T-helper 1 cell treated with Interleukin-12 subunit alpha and Interleukin-12 subunit beta and Interleukin-4 antibody, amounts not matched to agents 30 μg/mL and 1 μg/mL, for 36 hours (primary cell): ENCODE measurements around the gene DPH3.
A peak's percentile ranks its signal among the peaks of the same experiment; 100 is the strongest.

Experiments used
- H3K27ac Mint-ChIP-seq: one replicate; pipeline ENCODE4 v1.8.0; 2021; ENCODE audit warnings: mild to moderate bottlenecking, mixed read lengths
- H3K27me3 Mint-ChIP-seq: one replicate; pipeline ENCODE4 v1.8.0; 2021; ENCODE audit warnings: low read depth, mixed read lengths
- H3K36me3 Mint-ChIP-seq: one replicate; pipeline ENCODE4 v1.8.0; 2021; ENCODE audit warnings: low read depth, mixed read lengths
- H3K4me1 Mint-ChIP-seq: one replicate; pipeline ENCODE4 v1.8.0; 2021; ENCODE audit warnings: low read depth, mixed read lengths
- H3K4me3 Mint-ChIP-seq: one replicate; pipeline ENCODE4 v1.8.0; 2021; ENCODE audit warnings: mild to moderate bottlenecking, moderate library complexity, mixed read lengths
- H3K9me3 Mint-ChIP-seq: one replicate; pipeline ENCODE4 v1.8.0; 2021; ENCODE audit warnings: mixed read lengths

Gene DPH3

DNA sequence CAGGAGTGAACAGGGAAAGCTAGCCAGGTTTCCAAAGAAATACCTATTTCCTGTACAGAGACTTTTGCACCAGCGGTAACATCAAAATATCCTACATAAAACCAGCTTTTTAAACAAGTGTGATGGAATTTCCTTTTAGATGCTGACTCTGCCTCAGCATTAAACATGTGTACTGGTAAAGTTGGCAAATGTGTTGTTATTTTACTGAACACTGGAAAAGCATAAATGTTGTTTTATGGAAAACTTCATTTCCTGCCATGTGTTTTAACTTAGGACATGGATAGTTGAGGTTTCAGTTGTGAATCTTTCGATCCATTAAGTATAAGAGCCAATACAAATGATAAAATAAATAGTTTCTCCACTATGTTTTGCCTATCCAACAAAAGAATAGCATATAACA, 15.9 kb upstream of the DPH3 start:
- peaks cover 19% of the 10 kb centered on the region for H3K36me3 Mint-ChIP-seq
- peaks cover 16% of the 10 kb centered on the region for H3K4me1 Mint-ChIP-seq
- H3K27ac Mint-ChIP-seq = no peak overlapping the region
- no peaks in the 10 kb centered on the region for H3K27me3 Mint-ChIP-seq
- H3K9me3 Mint-ChIP-seq = no peaks in the 10 kb centered on the region
- H3K4me3 Mint-ChIP-seq = no peak overlapping the region

DNA sequence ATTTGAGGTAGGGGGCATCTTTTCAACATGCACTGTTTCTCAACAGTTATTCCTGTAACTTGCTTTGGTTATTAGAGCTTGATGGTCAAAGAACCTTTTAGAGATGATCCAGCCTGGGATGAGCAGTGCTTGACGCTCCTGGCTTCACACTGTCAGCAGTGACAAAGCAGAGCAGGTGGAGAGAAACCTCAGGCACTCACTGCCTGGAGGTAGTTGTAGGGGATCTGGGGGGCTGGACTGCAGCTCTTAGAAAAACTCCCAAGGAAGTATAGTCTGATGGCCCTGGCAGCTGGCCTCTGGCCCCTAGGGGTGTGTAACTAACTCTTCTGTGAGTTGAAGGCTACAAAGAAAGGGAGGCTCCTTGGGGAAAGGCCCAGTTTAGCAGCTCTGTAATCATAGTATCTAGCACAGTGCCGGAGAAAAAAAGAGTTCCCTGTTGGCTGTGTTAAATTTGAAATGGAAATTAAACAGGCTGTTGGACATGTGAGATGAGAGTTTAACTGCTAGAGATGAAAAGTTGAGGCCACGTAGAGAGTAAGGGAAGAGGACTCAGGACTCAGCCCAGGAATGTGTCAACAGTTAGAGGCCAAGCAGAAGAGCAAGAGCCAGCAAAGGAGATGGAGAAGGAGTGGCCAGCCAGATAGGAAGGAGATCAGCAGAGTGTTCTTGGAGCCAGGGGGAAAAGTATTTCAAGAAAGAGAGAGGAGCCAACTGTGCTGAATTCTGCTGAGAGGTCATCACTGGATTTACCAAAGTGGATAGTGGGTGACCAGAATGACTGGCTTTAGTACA, 14.5 kb upstream of the DPH3 start:
- Mint-ChIP-seq H3K4me1 (peaks cover 5% of the 10 kb centered on the region), H3K27ac (no peak overlapping the region), H3K36me3 (peaks cover 21% of the 10 kb centered on the region), H3K4me3 (no peak overlapping the region), H3K27me3 (no peaks in the 10 kb centered on the region), H3K9me3 (no peaks in the 10 kb centered on the region)

DNA sequence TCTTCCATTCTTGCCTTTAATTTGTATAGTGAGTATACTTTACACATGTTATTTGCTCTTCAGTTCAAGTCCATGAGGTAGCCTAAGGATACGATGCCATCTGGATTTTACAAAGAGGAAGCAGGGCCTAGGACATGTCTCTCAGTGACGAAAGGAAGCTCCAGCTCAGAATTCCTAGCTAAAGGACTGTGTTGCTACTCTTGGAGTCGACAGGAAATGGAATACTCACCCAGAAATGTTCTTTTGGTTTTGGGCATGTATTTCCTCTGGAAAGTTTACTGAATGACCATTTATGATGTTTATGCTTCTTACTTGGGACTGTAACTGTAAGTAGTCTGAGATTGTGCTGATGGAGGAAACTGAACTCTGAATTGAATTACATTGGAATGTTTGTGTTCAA, 12.7 kb upstream of the DPH3 start:
- H3K27me3 Mint-ChIP-seq = no peaks in the 10 kb centered on the region
- no peaks in the 10 kb centered on the region for H3K4me1 Mint-ChIP-seq
- H3K4me3 Mint-ChIP-seq = no peak overlapping the region
- H3K9me3 Mint-ChIP-seq = no peaks in the 10 kb centered on the region
- H3K27ac Mint-ChIP-seq = no peak overlapping the region
- peaks cover 9% of the 10 kb centered on the region for H3K36me3 Mint-ChIP-seq

DNA sequence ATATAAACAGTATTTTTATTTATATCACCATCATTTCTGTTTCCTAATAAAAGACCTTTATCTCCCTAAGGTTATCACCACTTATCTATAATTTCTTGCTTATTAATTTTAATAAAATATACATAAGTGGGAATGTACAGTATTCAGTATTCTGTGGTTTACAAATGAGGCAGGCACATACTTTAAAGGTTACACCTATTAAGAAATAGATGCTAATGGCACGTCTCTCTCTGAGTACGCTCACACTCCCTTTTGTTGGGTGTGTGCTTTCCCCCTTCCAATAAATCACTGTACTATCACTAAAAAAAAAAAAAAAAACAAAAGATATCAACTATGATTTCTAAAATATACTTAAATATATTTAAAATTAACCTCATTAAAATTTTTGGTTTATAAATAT, 9.1 kb upstream of the DPH3 start:
- peaks cover 2% of the 10 kb centered on the region for H3K4me1 Mint-ChIP-seq
- H3K36me3 Mint-ChIP-seq = peaks cover 19% of the 10 kb centered on the region
- H3K27ac Mint-ChIP-seq = no peak overlapping the region
- no peak overlapping the region for H3K4me3 Mint-ChIP-seq
- no peaks in the 10 kb centered on the region for H3K9me3 Mint-ChIP-seq
- H3K27me3 Mint-ChIP-seq = no peaks in the 10 kb centered on the region

DNA sequence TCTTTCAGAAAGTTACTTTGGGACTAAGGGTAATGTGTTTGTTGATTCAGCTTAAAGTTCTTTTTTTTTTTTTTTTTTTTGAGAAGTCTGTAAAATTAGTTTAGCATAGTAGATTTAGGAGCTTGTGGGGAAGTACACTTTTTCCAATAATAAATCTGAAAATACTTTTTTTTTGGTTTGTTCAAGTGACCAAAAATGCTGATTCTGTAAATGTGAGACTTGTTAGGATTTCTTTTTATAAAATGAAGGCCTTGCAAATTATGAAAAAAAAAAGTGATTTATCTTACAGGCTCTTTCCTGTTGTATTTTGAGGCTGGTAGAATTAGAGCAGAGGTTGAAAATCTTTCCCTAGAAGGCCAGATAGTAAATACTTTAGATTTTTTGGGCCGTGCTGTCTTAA, 7.8 kb upstream of the DPH3 start:
- Mint-ChIP-seq H3K36me3 (peaks cover 18% of the 10 kb centered on the region), H3K9me3 (no peaks in the 10 kb centered on the region), H3K4me1 (peaks cover 10% of the 10 kb centered on the region), H3K4me3 (no peak overlapping the region), H3K27ac (no peak overlapping the region), H3K27me3 (no peaks in the 10 kb centered on the region)

DNA sequence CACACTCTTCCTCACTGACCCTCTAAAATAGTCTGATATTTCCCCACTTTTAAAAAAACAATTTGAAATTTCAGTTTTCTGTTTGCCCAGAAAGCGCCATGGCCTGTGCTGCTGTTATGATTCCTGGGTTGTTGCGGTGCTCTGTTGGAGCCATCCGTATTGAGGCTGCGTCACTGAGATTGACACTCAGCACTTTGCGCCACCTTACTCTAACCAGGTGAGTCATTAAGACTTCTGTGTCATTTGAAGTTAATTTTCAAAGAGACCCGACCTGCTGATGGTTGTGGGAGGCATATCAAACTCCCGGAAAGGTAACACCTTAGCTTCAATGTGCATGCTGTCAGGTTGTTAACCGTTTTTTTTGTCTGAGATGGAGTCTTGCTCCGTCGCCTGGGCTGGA, 6.1 kb upstream of the DPH3 start:
- no peak overlapping the region for H3K27ac Mint-ChIP-seq
- H3K4me3 Mint-ChIP-seq = no peak overlapping the region
- peaks cover 20% of the 10 kb centered on the region for H3K4me1 Mint-ChIP-seq
- H3K27me3 Mint-ChIP-seq = no peaks in the 10 kb centered on the region
- no peaks in the 10 kb centered on the region for H3K9me3 Mint-ChIP-seq
- peaks cover 18% of the 10 kb centered on the region for H3K36me3 Mint-ChIP-seq

DNA sequence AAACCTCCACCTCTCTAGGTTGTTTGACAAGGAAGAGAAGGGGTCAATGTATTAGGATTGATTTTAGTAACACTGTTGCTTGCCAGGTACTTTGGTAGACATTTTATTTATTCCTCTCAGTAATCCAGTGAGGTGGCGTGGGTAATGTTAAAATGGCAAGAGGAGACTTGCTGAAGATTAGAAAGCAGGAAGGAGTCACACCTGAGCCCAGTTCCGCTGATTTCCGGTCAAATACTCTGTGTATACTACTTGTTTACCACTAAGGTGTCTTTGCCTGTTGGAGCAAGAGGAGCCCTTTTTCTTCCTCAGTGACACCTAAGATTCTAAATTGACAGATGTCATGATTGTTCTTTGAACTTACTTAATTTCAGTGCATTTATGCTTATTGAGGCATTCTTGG, 2.0 kb upstream of the DPH3 start:
- H3K4me3 Mint-ChIP-seq = no peak overlapping the region
- H3K27ac Mint-ChIP-seq = peak overlapping the region; percentile 16
- peaks cover 11% of the 10 kb centered on the region for H3K36me3 Mint-ChIP-seq
- H3K4me1 Mint-ChIP-seq = peaks cover 30% of the 10 kb centered on the region
- H3K27me3 Mint-ChIP-seq = no peaks in the 10 kb centered on the region
- no peaks in the 10 kb centered on the region for H3K9me3 Mint-ChIP-seq

DNA sequence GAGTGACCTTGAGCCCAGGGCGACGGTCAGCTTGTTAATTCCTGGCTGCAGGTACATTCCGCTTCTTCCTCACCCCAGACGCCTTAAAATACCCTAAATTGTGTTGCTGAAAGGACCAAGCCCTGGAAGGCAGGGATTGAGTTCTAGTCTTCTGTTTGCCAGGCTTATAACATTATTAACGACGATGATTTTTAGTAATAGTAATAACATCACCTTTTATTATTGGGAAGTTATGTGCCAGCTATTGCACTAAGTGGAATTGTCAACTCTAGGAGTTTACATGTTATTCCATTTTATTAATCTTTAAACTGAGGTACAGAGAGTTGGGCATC, 678 bp upstream of the DPH3 start:
- peak overlapping the region; percentile 100 for H3K27ac Mint-ChIP-seq
- peaks cover 6% of the 10 kb centered on the region for H3K36me3 Mint-ChIP-seq
- H3K27me3 Mint-ChIP-seq = no peaks in the 10 kb centered on the region

DNA sequence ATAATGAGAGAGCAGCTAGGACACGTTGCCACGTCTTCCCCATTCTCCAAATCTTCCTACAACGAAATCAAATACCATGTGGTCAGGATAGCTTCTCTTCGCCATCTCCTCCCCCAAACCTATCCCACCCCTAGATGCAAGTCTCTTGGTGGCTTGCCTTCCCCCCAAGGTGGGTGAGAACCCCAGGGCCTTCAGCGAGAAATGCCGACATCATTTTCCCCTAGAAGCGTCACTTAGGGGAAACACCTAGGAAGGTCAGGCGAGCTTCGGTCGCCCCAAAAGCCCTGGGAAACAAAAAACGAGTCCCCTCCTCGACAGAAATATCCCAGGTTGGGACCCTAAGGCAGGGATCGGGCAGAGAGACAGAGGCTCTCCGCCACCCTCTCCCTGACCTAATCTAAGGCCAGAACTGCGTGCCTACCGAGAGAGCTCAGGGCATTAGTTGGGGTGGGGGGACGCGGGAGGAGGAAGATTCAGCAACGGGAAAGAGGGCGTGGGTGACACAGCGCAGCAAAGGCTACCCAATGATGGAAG, 502 bp downstream of the DPH3 start:
- peaks cover 7% of the 10 kb centered on the region for H3K36me3 Mint-ChIP-seq
- peak overlapping the region; percentile 99 for H3K4me3 Mint-ChIP-seq
- H3K9me3 Mint-ChIP-seq = no peaks in the 10 kb centered on the region
- H3K27me3 Mint-ChIP-seq = no peaks in the 10 kb centered on the region
- H3K27ac Mint-ChIP-seq = peak overlapping the region; percentile 100
- peaks cover 30% of the 10 kb centered on the region for H3K4me1 Mint-ChIP-seq

More for the DNA sequence above, 678 bp upstream of the DPH3 start:
- Mint-ChIP-seq H3K4me1 (peaks cover 30% of the 10 kb centered on the region), H3K9me3 (no peaks in the 10 kb centered on the region), H3K4me3 (peak overlapping the region; percentile 99)

DNA sequence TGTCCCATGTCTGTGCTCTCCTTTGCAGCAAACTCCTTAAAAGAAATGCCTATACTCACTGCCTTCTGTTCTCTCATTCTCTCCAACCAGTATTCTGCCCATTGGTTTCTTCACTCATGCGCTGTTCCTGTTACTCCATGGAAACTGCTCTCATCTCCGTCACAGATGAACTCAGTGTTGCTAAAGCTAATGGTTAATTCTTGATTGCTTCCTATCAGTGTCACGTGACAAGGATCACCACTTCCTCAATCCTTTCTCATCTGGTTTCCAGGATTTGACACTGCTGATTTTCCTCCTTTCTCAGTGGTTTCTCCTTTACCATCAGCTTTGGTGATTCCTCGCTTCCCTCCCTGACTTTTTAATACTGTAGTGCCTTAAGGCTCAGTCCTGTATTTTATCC, 2.6 kb downstream of the DPH3 start:
- Mint-ChIP-seq H3K9me3 (no peaks in the 10 kb centered on the region), H3K27me3 (no peaks in the 10 kb centered on the region), H3K27ac (no peak overlapping the region), H3K36me3 (peaks cover 7% of the 10 kb centered on the region), H3K4me1 (peaks cover 19% of the 10 kb centered on the region), H3K4me3 (no peak overlapping the region)

DNA sequence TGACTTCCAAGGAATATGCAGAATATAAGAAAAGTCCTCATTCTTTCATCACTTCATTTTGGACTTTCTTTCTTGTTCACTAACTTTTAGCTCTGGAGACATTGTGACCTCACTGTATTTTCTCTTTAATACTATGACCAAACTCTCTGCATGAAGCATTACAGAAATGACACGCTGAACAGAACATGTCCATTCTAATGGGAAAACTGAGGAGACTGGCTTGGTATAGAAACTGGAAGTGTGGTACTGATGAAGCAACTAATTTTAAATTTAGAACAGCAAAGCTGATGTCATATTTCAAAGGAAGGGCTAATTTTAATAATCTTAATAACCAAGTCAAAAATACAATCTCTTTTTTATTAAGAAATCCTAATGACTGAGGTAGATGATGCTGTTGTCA, 4.7 kb downstream of the DPH3 start:
- H3K4me1 Mint-ChIP-seq = peaks cover 15% of the 10 kb centered on the region

DNA sequence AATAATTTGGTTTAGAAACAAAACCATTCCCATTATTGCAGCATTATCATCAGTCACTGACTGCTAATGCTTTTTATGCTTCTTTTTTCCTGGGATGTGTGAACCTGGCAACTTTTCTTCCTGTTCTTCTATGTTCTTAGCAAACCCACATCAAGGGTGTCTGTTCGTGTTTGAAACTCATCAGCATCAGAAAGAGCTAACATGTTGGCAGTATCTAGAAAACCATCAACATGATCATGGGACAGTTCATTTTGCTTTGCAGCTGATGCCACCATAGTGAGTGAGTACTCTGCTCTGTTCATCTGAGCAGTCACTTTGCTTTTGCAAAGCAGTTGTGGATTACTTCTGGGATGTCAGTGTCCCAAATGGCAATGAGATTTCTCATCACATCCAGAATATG, 5.9 kb downstream of the DPH3 start:
- no peak overlapping the region for H3K27ac Mint-ChIP-seq
- H3K36me3 Mint-ChIP-seq = peaks cover 10% of the 10 kb centered on the region
- no peaks in the 10 kb centered on the region for H3K27me3 Mint-ChIP-seq
- peaks cover 19% of the 10 kb centered on the region for H3K4me1 Mint-ChIP-seq
- H3K4me3 Mint-ChIP-seq = no peak overlapping the region
- H3K9me3 Mint-ChIP-seq = no peaks in the 10 kb centered on the region

More for the DNA sequence above, 4.7 kb downstream of the DPH3 start:
- H3K27ac Mint-ChIP-seq = no peak overlapping the region
- no peak overlapping the region for H3K4me3 Mint-ChIP-seq
- H3K27me3 Mint-ChIP-seq = no peaks in the 10 kb centered on the region
- H3K9me3 Mint-ChIP-seq = no peaks in the 10 kb centered on the region
- H3K36me3 Mint-ChIP-seq = peaks cover 10% of the 10 kb centered on the region

DNA sequence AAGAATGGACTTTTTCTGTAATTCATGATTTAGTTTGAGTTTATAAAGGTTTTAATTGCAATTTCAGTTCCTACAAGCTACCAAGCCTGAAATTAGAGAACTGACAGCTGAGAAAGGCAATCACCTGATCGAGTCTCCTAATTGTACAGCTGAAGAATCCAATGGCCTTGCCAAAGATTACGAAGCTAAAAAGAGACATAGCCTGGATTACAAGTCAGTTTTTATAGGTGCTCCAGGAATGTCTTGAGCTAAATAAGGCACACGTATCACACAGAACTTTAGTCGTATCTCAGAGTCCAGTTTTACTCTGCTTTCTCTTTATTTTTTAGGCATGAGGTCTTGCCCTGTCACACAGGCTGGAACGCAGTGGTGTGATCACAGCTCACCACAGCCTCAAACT, 6.6 kb downstream of the DPH3 start:
- Mint-ChIP-seq H3K4me3 (no peak overlapping the region), H3K9me3 (no peaks in the 10 kb centered on the region), H3K27me3 (no peaks in the 10 kb centered on the region), H3K27ac (no peak overlapping the region), H3K36me3 (peaks cover 10% of the 10 kb centered on the region), H3K4me1 (peaks cover 20% of the 10 kb centered on the region)

DNA sequence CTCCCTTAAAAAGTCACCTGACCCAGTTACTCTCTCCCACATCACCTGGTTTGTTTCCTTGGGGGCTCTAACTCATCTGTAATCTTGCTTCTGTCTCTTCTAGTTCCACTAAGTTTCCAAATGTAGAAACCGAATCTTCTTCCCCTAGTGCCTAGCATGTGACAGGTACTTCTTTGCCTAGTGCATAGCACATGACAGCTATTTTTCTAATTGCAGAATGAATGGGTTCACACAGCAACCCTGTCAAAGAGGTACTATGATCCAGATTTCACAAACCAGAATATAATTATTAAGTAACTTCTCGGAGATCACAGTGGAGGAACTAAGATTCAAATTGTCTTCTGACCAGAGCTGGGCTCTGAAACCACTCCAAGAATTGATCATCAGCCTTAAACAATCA, 7.4 kb downstream of the DPH3 start:
- Mint-ChIP-seq H3K4me3 (no peak overlapping the region), H3K36me3 (peaks cover 10% of the 10 kb centered on the region), H3K4me1 (peaks cover 23% of the 10 kb centered on the region), H3K27ac (no peak overlapping the region), H3K27me3 (no peaks in the 10 kb centered on the region), H3K9me3 (no peaks in the 10 kb centered on the region)

DNA sequence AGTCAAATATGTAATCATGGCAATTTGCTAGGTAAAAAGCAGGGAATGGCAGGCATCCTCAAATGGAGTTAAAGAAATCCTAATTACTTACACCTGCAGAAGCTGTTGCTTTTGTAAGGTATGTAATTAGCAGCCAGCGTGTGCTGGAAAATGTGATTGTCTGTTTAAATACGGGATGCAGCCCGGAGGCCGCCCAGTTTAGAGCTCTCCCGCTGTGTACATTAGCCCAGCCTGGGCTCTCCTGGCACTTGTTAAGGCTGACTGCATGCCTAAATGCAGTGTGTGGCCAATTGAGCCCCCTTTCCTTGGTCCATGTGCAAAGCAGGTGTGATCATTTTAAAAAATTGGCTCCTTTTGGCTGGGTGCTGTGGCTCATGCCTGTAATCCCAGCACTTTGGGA, 9.0 kb downstream of the DPH3 start:
- H3K9me3 Mint-ChIP-seq = no peaks in the 10 kb centered on the region
- H3K4me3 Mint-ChIP-seq = no peak overlapping the region
- H3K36me3 Mint-ChIP-seq = peaks cover 9% of the 10 kb centered on the region
- no peaks in the 10 kb centered on the region for H3K27me3 Mint-ChIP-seq
- peaks cover 23% of the 10 kb centered on the region for H3K4me1 Mint-ChIP-seq
- no peak overlapping the region for H3K27ac Mint-ChIP-seq
